Activated CD4-positive, alpha-beta T cell treated with anti-CD3 and anti-CD28 coated beads, Interleukin-2, Interleukin-4, amounts not matched to agents 100 ng/mL and 50 ng/mL, durations not matched to agents 16 hours and 8 hours (primary cell): ENCODE data around the gene ACOX3.

Experiments
- DNase-seq: peaks from one replicate; pipeline ENCODE4 v3.0.0-alpha.2; 2020; ENCODE audit warnings: low spot score

ACOX3 gene

DNA sequence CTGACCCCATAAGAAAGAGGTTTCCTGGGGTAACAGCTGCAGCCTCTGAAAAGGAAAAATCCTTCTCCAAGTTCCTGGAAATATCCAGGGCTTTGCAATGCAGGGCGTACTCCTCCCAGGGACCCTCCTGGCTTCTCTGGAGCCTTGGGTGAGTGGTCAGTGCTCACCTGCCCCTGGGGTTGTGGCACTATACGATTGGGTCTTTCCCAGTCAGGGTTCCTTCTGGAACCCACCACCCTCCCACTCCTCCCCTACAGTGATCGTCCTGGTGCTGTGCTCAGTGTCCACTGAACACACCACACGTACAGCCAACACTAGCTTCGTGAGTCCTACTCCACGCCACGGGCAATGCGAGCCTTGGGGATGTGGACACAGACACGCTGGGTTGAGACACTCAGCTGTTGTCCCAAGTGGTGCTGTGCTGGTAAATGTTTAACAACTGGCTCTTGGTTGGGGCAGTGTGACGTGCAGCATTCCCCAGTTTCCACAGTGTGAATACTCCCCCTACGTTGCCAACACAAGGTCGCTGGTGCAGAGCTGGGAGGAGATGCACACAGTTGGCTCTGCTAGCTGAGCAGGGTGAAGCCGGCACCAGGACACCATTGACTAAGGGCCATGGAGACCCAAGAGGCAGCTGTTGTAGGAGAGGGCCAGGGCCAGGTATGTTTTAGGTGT lies 105.6 kb downstream of the ACOX3 start:
- DNase-seq, result no peak

DNA sequence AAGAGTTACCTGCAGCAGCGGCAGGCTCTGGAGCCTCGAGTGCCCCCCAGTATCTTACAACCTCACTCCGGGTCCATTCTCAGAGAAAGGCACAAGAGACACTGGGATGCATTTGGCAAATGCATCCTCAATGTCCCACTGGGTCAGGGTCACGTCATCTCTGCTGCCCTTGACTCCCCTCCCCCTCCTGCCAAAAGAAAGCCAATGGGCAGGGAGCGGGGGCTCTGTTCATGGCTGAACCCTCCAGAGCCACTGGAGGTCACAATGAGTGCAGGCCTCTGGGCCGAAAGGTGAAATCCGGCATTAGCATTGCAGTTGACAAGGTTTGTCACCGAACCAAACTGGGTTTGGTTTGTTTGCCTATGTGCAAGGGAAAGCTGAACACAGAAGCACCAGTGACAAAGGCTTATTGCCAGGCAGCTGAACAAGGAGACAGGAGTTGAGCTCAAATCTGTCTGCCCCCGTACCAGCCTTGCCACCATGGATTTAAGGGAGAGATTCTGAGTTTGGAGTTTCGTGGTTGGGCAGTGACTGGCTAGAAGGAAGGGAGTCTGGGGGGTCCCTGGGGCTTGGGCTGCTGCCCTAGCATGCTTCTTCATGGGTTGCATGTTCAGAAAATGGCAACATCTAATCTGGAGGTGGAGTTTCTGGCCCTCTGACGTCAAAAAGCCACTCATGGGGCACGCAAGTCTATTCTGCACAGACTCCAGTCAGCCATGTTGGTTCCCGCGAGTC lies 106.6 kb downstream of the ACOX3 start:
- no peak for DNase-seq

DNA sequence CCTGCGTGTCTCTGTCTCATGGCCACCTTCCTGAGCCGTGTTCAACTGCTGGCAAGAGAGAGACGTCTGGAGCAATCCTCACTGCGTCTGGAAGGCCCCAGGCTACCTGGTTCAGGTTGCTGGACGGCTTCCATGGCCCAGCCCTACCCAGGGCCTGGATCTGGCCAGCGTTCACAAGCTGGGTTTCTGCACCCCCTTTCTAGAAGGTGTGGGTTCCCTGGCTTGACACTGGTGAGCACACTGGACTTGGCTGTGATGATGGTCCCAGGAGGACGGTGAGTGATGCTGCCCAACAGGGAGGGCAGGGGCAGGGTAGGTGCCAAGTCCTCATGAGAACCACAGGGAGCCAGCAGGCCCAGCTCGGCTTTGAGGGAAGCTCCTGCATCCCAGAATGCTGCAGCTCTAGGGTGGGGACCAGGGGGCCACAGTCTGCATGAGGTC lies 107.6 kb downstream of the ACOX3 start:
- DNase-seq, result no peak

- DNase-seq, result no peak
Observed at GRCh38 chr4:8332038-8332857, 108.3 kb downstream of the ACOX3 start.

GRCh38 chr4:8331575-8331955 lies 109.0 kb downstream of the ACOX3 start:
- DNase-seq, result no peak

DNA sequence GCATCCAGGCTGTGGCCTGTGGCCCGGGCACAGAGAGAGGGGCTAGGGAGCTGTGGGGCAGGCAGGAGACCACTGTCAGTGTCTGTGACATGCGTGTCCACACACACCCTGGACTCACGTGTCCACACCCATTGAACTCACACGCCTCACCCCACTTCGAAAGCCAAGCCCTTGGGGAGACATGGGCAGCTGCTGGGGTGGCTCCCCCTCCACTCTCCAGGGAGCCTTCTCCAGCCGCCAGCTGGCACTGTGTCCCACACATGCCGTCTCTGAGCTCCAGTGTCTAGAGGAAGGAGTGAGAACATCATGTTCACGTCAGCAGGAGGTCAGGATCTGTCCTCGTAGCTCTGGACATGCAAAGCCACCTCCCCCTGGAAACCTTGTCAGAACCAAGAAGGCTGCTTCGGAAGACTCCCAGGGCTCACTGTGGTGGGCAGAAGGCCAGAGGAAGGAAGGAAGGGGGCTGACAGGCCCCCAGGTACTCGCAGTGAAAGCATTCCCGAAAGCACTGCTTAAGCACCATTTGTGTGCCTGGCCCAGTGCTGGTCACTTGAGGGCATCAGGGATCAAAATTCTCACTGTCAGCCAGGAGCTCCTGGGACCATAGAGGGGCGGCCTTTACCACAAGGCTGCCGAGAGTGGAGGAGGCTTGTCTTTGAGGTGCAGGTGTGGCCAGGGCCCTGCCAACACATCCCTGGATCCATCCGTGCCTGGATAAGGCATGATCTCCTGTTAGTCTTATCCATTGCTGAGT lies 109.5 kb downstream of the ACOX3 start:
- no peak for DNase-seq

DNA sequence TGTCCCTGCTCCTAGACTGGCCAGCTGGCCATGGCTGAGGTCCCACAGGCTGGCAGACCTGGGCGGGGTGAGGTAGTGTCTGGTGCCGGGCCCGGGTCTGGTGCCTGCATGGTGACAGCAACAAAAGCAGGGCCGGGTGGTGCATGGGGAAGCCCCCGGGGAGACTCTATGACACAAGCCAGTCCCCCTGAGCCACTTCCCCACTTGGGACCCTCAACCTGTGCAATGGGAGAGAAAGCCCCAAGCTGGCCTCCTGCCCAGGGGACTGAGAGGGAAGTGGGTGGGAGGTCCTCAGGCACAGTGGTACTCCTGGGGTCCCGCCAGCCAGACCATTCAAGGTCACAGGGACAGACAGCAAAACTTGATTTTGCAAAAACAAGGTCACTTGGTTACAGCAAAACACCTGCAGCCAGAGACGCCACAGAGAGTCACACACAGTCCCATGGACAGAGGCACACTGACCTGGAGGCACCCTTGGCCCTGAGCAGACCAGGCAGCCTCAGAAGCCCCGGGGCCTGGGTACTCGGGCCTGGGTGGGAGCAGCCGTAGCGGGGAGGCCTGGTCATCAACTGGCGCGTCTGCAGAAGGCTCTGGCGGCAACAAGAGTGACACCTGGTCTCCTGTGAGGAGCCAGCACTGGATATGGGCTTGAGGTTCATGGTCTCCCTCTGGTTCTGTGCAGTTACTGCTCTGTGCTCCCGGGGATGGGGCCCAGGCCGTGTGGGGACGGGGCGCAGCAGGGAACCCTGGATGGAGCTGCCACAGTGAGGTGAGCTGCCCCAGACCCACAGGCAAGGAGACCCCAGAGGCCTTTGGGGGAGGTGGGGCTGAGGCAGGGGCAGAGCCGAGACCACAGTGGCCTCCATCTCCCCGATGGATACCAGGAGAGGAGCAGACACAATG lies 110.4 kb downstream of the ACOX3 start:
- DNase-seq, result no peak

GRCh38 chr4:8329560-8329858 lies 111.0 kb downstream of the ACOX3 start:
- DNase-seq, result no peak

DNA sequence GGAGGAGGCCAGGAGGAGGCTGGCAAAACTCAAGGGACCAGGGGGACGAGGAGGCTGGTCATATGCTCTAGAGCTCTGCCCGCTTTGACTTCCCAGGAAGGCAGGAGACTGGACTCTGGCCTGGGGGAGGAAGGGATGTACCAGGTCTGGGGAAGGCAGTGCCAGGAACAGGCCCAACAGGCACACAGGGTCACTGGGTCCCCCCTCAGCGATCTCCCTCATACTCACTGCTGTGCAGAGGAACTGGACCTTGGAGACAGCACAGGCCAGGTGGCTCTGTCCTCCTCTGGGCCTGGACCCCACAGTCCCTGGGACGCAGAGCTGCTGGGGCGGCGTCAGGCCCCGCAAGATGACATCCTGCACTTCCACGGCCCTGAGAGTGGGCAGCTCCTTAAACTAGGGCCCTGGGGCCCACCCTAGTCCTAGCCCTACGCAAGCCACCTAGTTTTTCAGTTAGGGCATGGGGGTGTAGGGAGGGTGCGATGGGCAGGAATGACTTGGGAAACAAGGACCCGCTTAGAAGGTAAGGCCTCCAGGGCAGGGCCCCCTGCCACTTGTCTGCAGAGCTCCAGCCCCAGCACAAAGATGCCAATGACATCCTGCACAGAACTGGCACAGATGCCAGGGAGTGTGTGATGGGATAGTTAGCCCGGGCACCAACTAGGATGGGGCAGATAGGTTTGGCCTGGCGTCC lies 111.5 kb downstream of the ACOX3 start:
- DNase-seq, result no peak

GRCh38 chr4:8328456-8328855 lies 112.1 kb downstream of the ACOX3 start:
- no peak for DNase-seq

GRCh38 chr4:8326206-8326605 lies 114.3 kb downstream of the ACOX3 start:
- no peak for DNase-seq

GRCh38 chr4:8325291-8325973 lies 115.1 kb downstream of the ACOX3 start:
- DNase-seq, result no peak

GRCh38 chr4:8324640-8325239 lies 115.8 kb downstream of the ACOX3 start:
- DNase-seq, result no peak

- no peak for DNase-seq
Observed at GRCh38 chr4:8323947-8324555, 116.5 kb downstream of the ACOX3 start.

- DNase-seq, result no peak
Observed at GRCh38 chr4:8322794-8323704, 117.5 kb downstream of the ACOX3 start.

DNA sequence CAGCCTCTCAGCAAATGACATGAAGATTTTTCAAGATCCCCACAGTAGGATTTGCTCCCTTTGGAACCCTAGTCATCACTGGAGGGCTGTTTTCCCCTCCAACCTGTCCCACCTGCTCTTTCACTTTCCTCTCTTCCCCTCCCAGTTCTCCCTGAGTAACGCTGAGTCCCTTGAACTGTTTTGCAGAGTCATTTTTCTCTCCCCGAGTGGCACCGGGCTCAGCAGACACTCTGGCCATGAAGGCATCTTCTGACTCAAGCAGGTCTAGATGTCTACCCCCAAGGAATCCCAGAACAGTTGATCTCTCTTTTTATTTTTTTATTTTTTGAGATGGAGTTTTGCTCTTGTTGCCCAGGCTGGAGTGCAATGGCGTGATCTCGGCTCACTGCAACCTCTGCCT lies 118.8 kb downstream of the ACOX3 start:
- no peak for DNase-seq

DNA sequence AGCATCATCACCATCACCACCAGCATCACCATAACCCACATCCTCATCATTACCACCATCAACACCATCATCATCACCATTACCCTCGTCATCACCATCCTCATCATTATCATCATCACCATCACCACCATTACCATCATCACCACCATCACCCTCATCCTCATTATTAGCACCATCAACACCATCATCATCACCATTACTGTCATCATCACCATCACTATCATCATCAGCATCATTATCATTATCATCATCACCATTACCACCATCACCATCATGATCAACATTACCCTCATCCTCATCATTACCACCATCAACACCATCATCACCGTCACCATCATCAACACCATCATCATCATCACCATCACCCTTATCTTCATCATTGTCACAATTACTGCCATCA lies 119.3 kb downstream of the ACOX3 start:
- DNase-seq, result no peak

GRCh38 chr4:8320386-8320750 lies 120.2 kb downstream of the ACOX3 start:
- DNase-seq, result no peak
